Activated naive CD4-positive, alpha-beta T cell treated with anti-CD3 and anti-CD28 coated beads, Interleukin-2, amount 10 ng/mL, durations not matched to agents 7 days and 5 days (primary cell): ENCODE measurements around the gene ASB2.

ENCODE experiments used
- CTCF ChIA-PET: fragments of 350-600 bp; sonication (Branson Sonifier 250); formaldehyde crosslinking; loops from one replicate; lab custom pipeline; 2021; ENCODE audit warnings: antibody characterized with exemption; lab: Charles Lee
- DNase-seq: peaks from one replicate; pipeline ENCODE4 v3.0.0-alpha.2; 2020
- H3K27ac Mint-ChIP-seq: one replicate; pipeline ENCODE4 v1.8.0; 2021; ENCODE audit warnings: mild to moderate bottlenecking, moderate library complexity, mixed read lengths
- H3K27me3 Mint-ChIP-seq: one replicate; pipeline ENCODE4 v1.8.0; 2021; ENCODE audit warnings: mild to moderate bottlenecking, mixed read lengths
- H3K36me3 Mint-ChIP-seq: one replicate; pipeline ENCODE4 v1.8.0; 2021; ENCODE audit warnings: mixed read lengths
- H3K4me1 Mint-ChIP-seq: one replicate; pipeline ENCODE4 v1.8.0; 2021; ENCODE audit warnings: mixed read lengths
- H3K4me3 Mint-ChIP-seq: one replicate; pipeline ENCODE4 v1.8.0; 2021; ENCODE audit warnings: mild to moderate bottlenecking, moderate library complexity, mixed read lengths
- H3K9me3 Mint-ChIP-seq: one replicate; pipeline ENCODE4 v1.8.0; 2021; ENCODE audit warnings: mixed read lengths

Gene ASB2

DNA sequence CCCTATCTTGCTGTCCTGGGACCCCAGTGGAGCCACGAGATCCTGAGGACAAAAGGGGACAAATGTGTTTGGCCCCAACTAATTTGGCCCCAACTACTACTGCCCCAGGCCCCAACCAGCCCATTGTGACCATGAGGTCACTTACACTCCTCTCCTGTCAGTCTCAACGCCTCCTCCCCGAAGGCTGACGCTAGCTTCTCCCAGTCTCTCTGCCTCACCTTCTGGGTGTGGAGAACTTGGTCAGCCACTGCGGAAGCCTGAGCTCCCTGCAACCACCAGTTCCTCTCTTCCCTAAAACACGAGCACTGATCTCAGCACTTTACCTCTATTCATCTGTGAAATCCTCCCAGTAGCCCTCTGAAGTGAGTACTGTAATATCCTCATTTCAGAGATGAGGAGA, 35.9 kb downstream of the ASB2 start:
- no peak for DNase-seq
- no peak overlapping the region for H3K27ac Mint-ChIP-seq
- no peak overlapping the region for H3K4me3 Mint-ChIP-seq
- CTCF ChIA-PET = interaction anchor here (0.7 to 8.0 kb wide), 34 partner anchors 9 to 241 kb away, joined by 3 to 186 read pairs (median 8); partner anchors contain the start of genes ASB2, CCDC197, DDX24 and IFI27L1
- peaks cover 4% of the 10 kb centered on the region for H3K27me3 Mint-ChIP-seq
- peaks cover 21% of the 10 kb centered on the region for H3K4me1 Mint-ChIP-seq
- no peaks in the 10 kb centered on the region for H3K9me3 Mint-ChIP-seq
- H3K36me3 Mint-ChIP-seq = peaks cover 30% of the 10 kb centered on the region

- Mint-ChIP-seq H3K4me1 (peaks cover 21% of the 10 kb centered on the region), H3K9me3 (no peaks in the 10 kb centered on the region), H3K27ac (peak overlapping the region; percentile 77), H3K36me3 (peaks cover 33% of the 10 kb centered on the region), H3K27me3 (peaks cover 4% of the 10 kb centered on the region), H3K4me3 (peak overlapping the region; percentile 62)
- DNase-seq = peak; percentile 92
- CTCF ChIA-PET = interaction anchor here (0.6 to 8.0 kb wide), 49 partner anchors 9 to 244 kb away, joined by 3 to 186 read pairs (median 7); partner anchors contain the start of genes ASB2, CCDC197, DDX24 and FAM181A
Observed at GRCh38 chr14:93939304-93940229, 36.8 kb downstream of the ASB2 start.

GRCh38 chr14:93938751-93939303, 37.5 kb downstream of the ASB2 start:
- peaks cover 4% of the 10 kb centered on the region for H3K27me3 Mint-ChIP-seq
- DNase-seq = no peak
- peaks cover 35% of the 10 kb centered on the region for H3K36me3 Mint-ChIP-seq
- peak overlapping the region; percentile 62 for H3K4me3 Mint-ChIP-seq
- H3K27ac Mint-ChIP-seq = peak overlapping the region; percentile 77
- no peaks in the 10 kb centered on the region for H3K9me3 Mint-ChIP-seq
- peaks cover 21% of the 10 kb centered on the region for H3K4me1 Mint-ChIP-seq
- CTCF ChIA-PET = interaction anchor here (1.1 to 8.0 kb wide), 22 partner anchors 9 to 242 kb away, joined by 3 to 186 read pairs (median 16); partner anchors contain the start of genes ASB2, CCDC197 and FAM181A

- Mint-ChIP-seq H3K4me3 (no peak overlapping the region), H3K9me3 (no peaks in the 10 kb centered on the region), H3K27me3 (peaks cover 4% of the 10 kb centered on the region), H3K36me3 (peaks cover 32% of the 10 kb centered on the region), H3K27ac (no peak overlapping the region), H3K4me1 (peaks cover 21% of the 10 kb centered on the region)
- no peak for DNase-seq
- CTCF ChIA-PET = interaction anchor here (1.0 to 8.0 kb wide), 7 partner anchors 13 to 202 kb away, joined by 3 to 186 read pairs (median 7); partner anchors contain the start of gene CCDC197
Observed at GRCh38 chr14:93937519-93937918, 38.9 kb downstream of the ASB2 start.

GRCh38 chr14:93936926-93937325, 39.4 kb downstream of the ASB2 start:
- no peak for DNase-seq
- Mint-ChIP-seq H3K36me3 (peaks cover 31% of the 10 kb centered on the region), H3K27me3 (peaks cover 4% of the 10 kb centered on the region), H3K4me1 (peaks cover 21% of the 10 kb centered on the region), H3K4me3 (no peak overlapping the region), H3K9me3 (no peaks in the 10 kb centered on the region), H3K27ac (no peak overlapping the region)
- CTCF ChIA-PET = interaction anchor here (0.7 to 7.3 kb wide), 9 partner anchors 9 to 203 kb away, joined by 3 to 73 read pairs (median 3); no protein-coding TSS in a partner anchor

- Mint-ChIP-seq H3K27me3 (peaks cover 4% of the 10 kb centered on the region), H3K36me3 (peaks cover 28% of the 10 kb centered on the region), H3K9me3 (no peaks in the 10 kb centered on the region), H3K4me1 (peaks cover 21% of the 10 kb centered on the region), H3K4me3 (no peak overlapping the region), H3K27ac (no peak overlapping the region)
- peak; percentile 43 for DNase-seq
- CTCF ChIA-PET = interaction anchor here (0.7 to 7.3 kb wide), 9 partner anchors 8 to 203 kb away, joined by 3 to 73 read pairs (median 4); no protein-coding TSS in a partner anchor
Observed at GRCh38 chr14:93936245-93936644, 40.1 kb downstream of the ASB2 start.

GRCh38 chr14:93935213-93935612, 41.2 kb downstream of the ASB2 start:
- no peak overlapping the region for H3K4me3 Mint-ChIP-seq
- H3K4me1 Mint-ChIP-seq = peaks cover 14% of the 10 kb centered on the region
- H3K9me3 Mint-ChIP-seq = no peaks in the 10 kb centered on the region
- no peak for DNase-seq
- no peak overlapping the region for H3K27ac Mint-ChIP-seq
- CTCF ChIA-PET = interaction anchor here (1.4 to 7.3 kb wide), 4 partner anchors 11 to 204 kb away, joined by 4 to 73 read pairs (median 6); no protein-coding TSS in a partner anchor
- H3K36me3 Mint-ChIP-seq = peaks cover 24% of the 10 kb centered on the region
- H3K27me3 Mint-ChIP-seq = peaks cover 4% of the 10 kb centered on the region

GRCh38 chr14:93932642-93933041, 43.7 kb downstream of the ASB2 start:
- Mint-ChIP-seq H3K4me1 (peaks cover 1% of the 10 kb centered on the region), H3K9me3 (no peaks in the 10 kb centered on the region), H3K27ac (no peak overlapping the region), H3K4me3 (no peak overlapping the region), H3K27me3 (peaks cover 2% of the 10 kb centered on the region), H3K36me3 (peaks cover 16% of the 10 kb centered on the region)
- CTCF ChIA-PET = no interaction called here
- no peak for DNase-seq

- Mint-ChIP-seq H3K27me3 (peaks cover 1% of the 10 kb centered on the region), H3K27ac (no peak overlapping the region), H3K9me3 (no peaks in the 10 kb centered on the region), H3K4me1 (no peaks in the 10 kb centered on the region), H3K36me3 (peaks cover 9% of the 10 kb centered on the region), H3K4me3 (no peak overlapping the region)
- CTCF ChIA-PET = interaction anchor here (1.1 kb wide), 1 partner anchor 9 kb away, joined by 7 read pairs; no protein-coding TSS in a partner anchor
- no peak for DNase-seq
Observed at GRCh38 chr14:93930989-93931307, 45.4 kb downstream of the ASB2 start.

GRCh38 chr14:93930296-93930988, 45.9 kb downstream of the ASB2 start:
- Mint-ChIP-seq H3K27ac (no peak overlapping the region), H3K27me3 (peaks cover 4% of the 10 kb centered on the region), H3K9me3 (no peaks in the 10 kb centered on the region), H3K4me3 (no peak overlapping the region), H3K4me1 (no peaks in the 10 kb centered on the region), H3K36me3 (peaks cover 9% of the 10 kb centered on the region)
- CTCF ChIA-PET = interaction anchor here (0.8 to 1.1 kb wide), 2 partner anchors 8 to 9 kb away, joined by 3 to 7 read pairs; no protein-coding TSS in a partner anchor
- DNase-seq = no peak

GRCh38 chr14:93929657-93930056, 46.7 kb downstream of the ASB2 start:
- CTCF ChIA-PET = interaction anchor here (0.8 kb wide), 1 partner anchor 9 kb away, joined by 3 read pairs; no protein-coding TSS in a partner anchor
- Mint-ChIP-seq H3K27me3 (peaks cover 4% of the 10 kb centered on the region), H3K4me1 (no peaks in the 10 kb centered on the region), H3K27ac (no peak overlapping the region), H3K4me3 (no peak overlapping the region), H3K9me3 (no peaks in the 10 kb centered on the region), H3K36me3 (peaks cover 7% of the 10 kb centered on the region)
- DNase-seq = no peak

GRCh38 chr14:93929048-93929535, 47.3 kb downstream of the ASB2 start:
- Mint-ChIP-seq H3K4me1 (no peaks in the 10 kb centered on the region), H3K4me3 (no peak overlapping the region), H3K27ac (no peak overlapping the region), H3K27me3 (peaks cover 4% of the 10 kb centered on the region), H3K36me3 (peaks cover 2% of the 10 kb centered on the region), H3K9me3 (no peaks in the 10 kb centered on the region)
- DNase-seq = no peak
- CTCF ChIA-PET = no interaction called here

DNA sequence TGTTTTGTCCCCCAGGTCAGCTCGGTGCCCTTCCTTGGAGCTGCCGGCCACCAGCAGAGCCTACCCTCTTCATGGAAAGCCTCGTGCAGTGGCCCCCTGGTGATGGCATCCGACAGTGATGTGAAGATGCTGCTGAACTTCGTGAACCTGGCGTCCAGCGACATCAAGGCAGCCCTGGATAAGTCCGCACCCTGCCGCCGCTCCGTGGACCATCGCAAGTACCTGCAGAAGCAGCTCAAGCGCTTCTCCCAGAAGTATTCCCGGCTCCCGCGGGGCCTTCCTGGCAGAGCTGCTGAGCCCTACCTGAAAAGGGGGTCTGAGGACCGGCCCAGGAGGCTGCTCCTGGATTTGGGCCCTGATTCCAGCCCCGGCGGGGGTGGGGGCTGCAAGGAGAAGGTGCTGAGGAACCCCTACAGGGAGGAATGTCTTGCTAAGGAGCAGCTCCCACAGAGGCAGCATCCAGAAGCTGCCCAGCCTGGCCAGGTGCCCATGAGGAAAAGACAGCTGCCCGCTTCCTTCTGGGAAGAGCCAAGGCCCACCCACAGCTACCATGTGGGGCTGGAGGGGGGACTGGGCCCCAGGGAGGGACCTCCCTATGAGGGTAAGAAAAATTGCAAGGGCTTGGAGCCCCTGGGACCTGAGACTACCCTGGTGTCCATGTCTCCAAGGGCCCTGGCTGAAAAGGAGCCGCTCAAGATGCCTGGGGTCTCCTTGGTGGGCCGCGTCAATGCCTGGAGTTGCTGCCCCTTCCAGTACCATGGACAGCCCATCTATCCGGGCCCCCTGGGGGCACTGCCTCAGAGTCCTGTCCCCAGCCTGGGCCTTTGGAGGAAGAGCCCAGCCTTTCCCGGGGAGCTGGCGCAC, 48.0 kb downstream of the ASB2 start:
- CTCF ChIA-PET = interaction anchor here (0.9 to 1.8 kb wide), 2 partner anchors 8 to 11 kb away, joined by 3 to 10 read pairs; no protein-coding TSS in a partner anchor
- no peak overlapping the region for H3K4me3 Mint-ChIP-seq

More for the DNA sequence above, 48.0 kb downstream of the ASB2 start:
- DNase-seq = no peak
- Mint-ChIP-seq H3K9me3 (no peaks in the 10 kb centered on the region), H3K27ac (no peak overlapping the region), H3K27me3 (peaks cover 6% of the 10 kb centered on the region), H3K36me3 (peaks cover 2% of the 10 kb centered on the region), H3K4me1 (no peaks in the 10 kb centered on the region)
